Suppressor macrophage treated with lipopolysaccharide for 4 hours (primary cell): Measurements from ENCODE around the gene GOLIM4.
A peak's percentile ranks its signal among the peaks of the same experiment; 100 is the strongest.

ENCODE experiments used
- DNase-seq: peaks from one replicate; pipeline ENCODE4 v3.0.0-alpha.2; 2020

The GOLIM4 gene

DNA sequence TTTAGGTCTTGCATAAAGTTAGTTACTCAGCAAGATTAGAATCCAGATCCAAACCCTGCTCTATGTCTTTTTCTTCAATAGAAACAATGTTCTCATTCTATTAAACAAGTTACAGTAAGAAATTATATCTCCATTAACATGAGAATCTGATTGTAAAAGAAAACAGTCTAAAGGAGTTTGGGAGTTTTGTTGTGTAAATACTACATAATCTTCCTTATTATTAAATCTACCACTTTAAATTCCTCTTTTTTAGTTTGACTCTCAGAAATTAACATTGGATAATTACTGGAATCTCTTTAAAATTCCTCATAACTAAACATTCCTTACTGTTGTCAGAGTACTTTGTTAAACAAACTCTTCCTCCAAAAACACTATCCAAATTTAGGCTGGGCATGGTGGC is 1.7 kb upstream of the GOLIM4 start:
- DNase-seq, result no peak

DNA sequence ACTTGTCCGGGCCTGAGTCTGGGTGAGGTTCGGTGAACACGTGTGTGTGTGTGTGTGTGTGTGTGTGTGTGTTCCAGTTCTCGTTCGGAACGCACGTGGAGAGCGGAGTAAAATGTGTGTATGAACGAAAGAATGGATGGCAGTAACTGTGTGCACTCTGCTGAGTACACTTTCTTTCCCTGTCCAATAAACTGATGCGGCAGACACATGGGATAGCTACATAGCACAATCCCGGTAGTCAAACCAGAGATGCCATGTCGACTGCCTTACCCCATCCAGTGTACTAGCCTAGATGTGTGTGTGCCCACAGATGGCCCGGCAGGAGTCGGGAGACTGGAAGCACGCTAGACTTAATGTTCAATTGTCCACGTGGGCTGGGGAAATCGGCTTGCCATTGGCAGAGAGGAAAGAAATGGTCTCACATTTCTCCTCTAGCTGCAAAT is 507 bp upstream of the GOLIM4 start:
- DNase-seq, result peak; percentile 58

DNA sequence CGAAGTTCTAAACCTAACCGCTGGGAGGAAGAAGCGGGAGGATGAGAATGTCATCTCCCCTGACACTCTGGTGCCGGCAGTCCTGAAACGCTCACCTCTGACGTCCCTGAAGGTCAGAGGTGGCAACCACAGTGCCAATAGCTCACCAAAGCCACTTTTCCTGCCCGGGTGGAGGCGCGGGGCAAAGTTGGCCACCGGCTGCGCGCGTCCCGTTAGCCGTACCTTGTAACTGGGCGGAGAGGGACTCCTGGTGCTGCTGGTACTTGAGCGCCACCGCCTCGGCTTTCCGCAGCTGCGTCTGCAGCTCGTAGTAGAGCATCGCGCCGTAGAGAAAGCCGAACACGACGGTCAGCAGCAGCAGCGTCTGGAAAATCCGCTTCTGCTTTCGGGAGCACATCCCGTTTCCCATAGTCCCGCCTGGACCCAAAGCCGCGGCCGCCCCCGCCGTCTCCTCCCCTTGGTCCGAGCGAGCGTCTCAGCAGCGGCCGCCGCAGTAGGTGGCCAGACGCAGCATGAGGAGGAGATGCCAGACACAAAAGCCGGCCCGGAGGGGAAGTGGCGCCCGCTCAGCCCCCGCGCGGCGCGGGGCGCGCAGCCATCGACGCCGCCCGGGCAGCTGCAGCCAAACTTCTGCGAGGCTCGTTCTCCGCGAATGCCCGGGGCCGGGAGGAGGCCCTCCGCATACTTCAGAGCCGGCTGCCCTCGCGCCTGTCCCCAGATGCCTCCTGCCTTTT is 680 bp downstream of the GOLIM4 start:
- peak; percentile 86 for DNase-seq

DNA sequence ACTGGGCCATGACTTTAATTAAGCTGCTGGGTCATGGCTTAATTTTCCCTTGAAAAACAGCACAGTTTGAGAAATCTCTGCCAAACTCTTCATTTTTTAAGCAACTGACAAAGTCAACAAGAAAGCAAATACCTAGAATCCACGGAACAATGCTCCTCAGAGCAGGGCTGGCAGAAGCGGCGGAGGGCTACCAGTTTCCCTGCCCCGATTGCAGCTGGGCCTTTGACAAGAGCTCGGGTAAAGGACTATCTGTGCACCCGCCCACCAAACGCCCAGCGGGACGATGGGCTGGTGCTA is 1.2 kb downstream of the GOLIM4 start:
- DNase-seq, result no peak

DNA sequence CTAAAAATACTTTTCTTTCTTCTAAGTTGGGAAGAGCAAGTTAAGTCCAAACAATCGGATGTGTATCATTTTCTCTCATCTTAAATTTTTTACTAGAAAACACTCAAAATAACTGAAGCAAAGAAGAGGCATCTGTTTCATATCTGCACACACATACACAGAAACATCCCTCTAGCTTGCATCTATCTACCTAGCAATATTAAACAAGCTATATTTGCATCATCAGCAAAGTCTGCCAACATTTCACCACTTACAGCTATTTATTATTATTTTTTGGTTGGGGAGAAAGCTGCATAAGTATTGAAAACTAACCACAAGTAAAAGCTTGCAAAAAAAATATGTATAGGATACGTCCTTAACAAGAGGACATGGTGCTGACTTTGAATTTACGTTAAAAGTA is 1.9 kb downstream of the GOLIM4 start:
- DNase-seq, result no peak

DNA sequence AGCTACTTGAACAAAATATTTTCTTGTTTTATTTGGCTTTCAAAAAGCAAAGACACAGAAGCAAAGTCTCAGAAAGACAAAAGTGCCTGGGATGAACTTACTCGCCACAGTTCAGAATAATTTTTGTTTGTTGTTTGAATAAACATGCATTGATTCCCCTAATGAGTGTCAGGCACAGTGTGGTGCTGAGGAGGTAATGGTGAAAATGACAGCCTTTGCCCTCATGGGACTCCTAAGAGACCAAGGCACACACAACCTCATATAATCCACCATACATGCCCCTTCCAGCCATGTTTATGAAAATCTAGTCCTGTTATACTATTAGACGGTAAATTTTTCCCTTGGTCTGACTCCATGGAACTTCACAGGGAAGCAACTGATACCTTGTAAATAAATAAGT is 2.5 kb downstream of the GOLIM4 start:
- DNase-seq, result no peak

DNA sequence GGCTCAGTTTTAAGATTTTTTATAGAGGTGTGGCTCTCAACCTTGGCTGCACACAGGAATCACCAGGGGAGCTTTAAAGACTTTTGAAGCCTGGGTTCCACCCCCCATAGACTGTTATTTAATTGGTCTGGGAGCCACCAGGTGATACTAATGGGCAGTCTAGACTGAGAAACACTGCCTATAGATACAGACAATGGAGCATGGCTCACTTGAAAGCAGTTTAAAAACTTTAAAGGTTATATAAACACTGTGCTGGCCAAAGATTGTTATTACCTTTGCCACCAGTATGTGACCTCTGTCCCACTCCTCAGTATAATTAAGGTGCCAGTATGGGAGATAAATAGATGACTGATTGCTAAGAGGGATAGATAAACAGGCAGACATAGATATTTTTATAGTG is 3.8 kb downstream of the GOLIM4 start:
- no peak for DNase-seq

DNA sequence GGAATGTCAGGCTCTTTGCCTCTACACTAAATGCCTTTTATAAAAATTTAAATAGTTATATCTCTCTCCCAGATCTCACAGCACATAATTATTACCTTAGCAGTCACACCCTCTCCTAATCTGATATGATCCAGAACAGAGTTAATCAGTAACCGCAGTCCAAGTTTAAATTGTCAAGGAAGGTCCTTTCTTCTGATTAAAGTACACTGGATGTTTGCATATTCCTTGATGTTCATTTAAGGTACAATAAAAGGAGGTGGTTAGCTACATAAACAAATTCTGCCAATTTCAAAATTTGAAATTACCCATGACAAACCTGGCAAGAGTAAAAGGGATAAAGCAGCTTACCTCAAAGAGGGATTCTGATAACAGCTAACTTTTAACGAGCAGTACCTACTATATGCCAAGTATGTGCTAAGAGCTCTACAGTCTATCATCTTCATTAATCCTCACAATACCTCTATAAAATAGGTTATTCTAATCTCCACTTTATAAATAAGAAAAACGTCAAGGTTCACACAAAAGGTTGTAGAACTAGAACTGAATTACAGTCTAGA is 4.3 kb downstream of the GOLIM4 start:
- no peak for DNase-seq

DNA sequence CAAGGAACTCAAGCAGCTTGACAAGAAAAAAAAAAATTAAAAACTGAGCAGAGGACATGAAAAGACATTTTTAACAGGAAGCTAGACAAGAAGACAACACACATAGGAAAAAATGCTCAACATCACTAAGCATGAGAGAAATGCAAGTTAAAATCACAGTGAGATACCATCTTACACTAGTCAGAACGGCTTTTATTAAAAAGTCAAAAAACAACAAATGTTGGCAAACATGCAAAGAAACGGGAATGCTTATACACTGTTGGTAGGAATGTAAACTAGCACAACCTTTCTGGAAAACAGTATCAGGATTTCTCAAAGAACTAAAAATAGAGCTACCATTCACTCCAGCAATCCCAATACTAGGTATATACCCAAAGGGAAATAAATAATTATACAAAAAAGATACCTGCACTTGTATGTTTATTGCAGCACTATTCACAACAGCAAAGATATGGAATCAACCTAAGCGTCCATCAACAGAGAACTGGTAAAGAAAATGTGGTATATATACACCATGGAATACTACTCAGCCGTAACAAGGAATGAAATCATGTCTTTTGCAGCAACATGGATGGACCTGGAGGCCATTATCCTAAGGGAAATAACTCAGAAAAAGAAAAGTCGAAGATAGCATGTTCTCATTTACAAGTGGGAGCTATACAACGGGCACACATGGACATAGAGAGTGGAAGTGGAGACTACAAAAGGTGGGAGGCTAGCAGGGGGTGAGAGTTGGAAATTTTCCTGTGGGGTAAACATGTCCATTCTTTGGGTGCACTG is 5.2 kb downstream of the GOLIM4 start:
- DNase-seq, result no peak

DNA sequence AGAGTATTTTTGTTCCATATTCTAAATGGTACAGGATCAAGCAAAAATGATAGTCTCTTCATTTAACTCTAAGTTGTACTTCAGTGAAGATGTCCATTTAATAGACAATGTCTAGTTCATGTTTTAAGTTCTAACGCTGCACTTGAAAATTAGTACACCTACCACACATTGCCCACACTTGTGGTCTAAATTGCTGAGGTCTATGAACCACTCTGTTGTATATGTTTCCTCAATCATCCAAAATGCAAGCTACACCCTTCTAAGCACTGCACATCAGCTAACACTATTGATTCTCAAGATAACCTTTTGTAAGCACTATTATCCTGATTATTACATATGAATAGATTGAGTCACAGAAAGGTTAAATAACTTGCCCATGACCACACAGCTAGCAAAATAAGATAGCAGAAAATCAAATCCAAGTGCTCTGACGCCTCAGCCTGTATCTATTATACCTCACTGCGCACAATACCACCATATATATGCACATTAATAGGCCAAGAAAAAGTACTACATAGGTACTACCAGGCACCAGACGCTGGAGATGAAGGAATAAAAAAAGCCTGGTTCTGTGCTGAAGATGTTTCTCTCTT is 6.4 kb downstream of the GOLIM4 start:
- DNase-seq, result no peak

DNA sequence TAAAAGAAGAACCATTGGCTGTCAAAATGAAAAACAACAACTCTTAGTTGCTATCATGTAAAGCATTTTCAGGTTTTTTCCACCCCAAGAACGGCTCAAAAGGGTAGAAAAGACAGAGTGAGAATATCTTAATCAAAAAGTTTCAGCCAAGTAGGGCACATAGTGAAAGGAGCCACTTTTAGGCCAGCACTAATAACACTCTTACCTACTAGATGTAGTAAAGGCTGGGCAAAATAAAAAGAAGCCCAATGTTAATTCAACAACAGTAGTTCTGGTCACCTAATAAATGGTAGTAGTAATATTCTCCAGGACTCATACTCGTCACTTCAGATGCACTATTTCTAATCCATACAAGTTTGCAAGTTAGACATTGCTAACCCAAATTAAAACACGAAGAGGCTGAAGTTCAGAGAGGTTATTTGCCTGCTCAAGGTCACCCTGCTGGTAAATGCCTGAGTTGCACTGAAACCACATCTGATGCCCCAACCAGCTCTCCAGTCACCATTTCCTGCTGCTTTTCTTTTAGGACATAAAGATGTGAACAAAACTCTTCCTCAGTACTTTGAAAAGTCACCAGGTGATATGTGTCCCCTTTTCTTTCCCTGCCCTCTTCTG is 7.5 kb downstream of the GOLIM4 start:
- DNase-seq, result no peak

DNA sequence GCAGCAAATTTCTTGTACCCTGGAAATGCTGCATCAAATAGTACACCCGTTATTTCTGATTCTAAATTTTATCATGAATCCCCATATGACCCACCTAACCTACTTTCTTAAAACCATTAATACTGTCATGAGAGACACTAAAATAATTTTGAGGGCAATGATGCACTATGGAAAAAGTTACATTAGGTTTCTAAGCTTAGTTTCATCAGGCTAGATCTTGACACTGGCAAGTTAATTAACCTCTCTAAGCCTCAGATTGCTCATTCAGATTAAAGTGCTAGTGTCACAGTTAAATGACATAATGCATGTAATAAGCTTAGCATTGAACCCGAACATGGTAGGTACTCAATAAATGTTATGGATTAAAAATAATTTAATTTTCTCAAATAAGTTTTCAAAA is 8.2 kb downstream of the GOLIM4 start:
- DNase-seq, result no peak

DNA sequence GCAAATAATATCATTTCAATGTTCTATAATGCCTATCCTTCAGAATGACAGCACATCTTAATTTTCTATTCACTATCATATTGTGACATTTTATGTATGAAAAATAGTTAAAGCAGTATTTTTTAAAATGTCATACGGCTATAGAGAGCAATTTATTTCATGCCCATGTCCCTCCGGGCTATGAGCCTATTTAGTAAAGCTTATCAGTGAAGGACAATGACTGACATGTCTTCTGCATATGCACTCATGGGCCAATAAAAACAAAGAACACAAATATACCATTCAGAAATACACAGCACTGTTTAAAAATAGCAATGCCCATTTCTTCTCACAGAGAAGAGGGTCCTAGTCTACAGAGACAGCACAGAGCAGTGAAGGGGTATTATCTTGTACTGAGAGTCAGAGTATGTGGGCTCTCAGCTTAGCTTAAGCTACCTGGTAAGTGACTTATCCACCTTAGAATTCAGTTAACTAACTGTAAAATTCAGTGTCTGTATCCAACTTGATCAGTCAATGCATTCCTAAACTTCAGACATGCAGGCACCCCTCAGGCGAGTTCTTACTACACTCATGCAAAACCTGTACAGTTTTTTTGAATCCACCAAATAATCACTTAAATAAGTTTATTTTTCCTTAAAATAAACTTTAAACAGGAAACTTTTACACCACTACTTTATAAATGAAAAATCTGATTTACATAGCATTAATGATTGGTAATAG is 9.0 kb downstream of the GOLIM4 start:
- DNase-seq, result no peak

DNA sequence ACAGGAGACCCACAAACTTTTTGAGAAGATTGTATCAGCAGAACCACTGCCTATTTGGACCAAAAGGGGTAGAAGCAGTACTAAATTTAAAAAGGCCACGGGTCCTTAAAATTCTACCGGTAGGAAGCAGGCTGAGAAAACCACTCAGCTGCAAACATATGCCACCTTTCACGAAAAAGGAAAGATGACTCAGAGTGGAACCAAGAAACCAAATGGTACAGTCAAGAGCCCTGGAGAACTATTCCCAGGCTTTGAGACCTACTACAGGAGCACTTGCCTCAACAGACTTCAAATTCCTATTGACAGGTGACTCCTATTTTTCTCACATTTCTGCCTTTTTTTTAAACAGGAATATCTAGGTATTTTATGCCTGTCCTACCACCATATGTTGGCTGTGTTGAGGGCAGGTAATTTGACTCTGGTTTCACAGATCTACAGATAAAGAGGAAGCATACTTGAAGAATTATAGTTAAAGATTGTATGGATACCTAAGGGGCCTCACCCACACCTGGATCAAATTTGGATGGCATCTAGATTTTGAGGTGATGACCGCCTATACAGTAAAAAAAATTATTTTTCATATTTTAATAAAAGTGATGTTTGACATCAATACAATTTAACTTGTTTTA is 10.1 kb downstream of the GOLIM4 start:
- no peak for DNase-seq

DNA sequence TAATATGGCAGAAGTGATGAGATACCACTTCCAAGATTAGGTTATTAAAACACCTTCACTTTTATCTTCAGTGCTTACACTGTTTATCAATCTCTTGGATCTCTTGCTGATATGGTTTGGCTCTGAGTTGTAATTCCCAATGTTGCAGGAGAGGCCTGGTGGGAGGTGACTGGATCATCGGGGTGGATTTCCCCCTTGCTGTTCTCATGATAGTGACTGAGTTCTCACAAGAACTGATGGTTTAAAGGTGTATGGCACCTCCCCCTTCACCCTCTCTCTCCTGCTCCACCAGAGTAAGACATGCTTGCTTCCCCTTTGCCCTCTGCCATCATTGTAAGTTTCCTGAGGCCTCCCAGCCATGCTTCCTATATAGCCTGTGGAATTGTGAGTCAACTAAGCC is 11.8 kb downstream of the GOLIM4 start:
- DNase-seq, result no peak

DNA sequence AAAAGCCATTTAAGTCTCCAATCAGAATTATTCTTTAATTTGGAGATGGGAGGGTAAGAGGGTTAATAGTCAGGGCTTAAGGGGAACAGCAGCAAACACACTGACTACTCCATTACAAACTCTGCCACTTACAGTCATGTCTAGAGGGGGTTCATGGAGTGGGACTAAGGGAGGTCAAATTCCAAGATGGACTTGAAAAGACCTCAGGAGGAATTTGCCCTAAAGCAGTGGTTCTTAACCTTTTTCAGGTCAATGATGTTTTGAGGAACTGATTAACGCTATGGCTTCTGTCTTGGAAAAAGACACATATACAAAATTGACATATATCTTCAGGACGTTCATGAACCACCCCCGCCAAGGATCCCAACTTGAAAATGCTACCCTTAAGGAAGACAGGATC is 13.9 kb downstream of the GOLIM4 start:
- DNase-seq, result no peak

DNA sequence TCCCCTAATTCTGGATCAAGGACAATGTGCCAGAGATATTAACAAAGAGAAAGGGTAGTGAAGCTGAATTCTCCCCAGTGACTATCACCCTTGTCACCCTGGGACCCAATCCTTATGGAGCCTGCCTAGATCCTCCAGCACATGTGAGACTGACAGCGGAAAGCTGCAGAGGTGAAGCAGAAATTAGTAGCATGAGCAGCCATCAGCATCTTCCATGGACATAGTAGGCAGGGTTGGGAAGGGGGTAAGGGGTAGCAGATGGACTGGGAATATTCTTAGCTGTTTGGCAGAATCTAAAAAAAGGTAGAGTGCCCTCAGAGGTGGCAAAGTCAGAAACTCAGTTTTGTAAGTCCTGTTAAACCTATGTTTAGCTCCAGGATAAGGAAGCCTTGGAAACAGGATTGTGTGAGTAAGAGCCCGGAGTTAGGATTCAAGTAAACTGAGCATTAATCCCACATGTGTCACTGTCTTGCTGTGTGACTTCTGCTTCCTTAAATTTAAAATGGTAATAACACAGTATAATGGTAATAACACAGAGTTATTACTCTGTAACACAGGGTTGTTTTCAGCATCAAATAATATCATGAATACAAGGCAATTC is 14.5 kb downstream of the GOLIM4 start:
- DNase-seq, result peak; percentile 10

DNA sequence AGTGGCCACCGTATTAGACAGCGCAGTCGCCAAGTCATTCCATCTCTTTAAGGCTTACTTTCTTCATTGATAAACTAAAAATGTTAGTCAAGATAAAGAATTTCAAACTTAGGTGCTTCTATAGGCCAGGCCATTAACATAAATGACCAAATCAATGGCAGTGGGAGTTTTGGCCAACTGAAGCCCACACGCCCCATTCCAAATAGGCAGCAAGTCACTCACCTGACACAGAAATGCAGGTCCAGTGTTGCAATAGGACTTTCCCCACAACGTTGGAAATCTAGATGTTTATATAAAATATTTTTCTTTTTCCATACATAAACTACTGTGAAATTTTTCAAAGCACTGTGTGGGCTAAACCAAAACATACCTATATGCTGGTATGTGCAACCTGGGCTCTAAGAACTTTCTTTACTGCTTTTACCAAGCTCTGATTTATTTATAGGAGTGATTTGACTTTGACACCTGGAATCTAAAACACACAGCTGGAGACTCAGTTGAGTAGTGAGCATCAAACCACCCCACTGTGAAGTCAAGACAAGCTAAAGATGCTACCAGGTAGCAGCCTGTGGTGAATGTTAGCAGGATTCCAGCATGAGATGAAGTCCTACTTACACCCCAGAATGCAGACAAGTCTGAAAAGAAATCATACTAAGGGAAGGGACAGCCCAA is 15.1 kb downstream of the GOLIM4 start:
- DNase-seq, result no peak

DNA sequence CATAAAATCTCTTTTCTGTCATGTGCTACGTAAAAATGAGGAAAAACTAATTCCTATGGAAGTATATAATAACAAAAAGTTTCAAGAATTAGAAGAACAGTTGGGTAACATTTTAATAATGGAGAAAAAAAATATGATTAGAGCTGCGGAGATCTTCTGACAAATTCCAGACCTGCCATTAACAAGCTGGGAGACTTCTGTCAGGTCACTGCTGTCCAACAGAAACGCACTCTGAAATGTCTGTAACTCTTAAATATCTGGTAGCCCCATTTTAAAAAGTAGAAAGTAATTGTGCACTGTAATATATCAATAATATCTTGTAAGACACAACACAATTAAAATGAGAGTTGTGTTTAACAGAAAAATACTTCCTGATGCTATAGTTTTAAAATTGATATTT is 15.7 kb downstream of the GOLIM4 start:
- DNase-seq, result no peak

DNA sequence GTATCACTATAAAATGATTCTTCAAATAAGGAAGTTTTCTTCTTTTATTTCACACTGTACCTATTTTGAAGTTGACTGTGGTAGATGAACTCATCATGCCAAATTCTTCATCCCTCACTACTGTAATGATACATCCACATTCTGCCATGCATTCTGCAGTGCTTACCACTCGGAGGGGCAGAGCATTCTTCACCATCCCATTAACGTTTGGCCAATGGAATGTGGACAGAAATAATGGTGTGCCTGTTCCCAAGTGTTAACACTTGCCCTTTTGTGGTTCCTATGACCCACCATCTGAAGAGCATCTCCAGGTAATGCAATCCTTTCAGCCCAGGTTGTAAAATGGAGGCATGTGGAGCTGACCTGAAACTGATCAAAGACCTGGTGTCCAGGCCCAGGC is 18.6 kb downstream of the GOLIM4 start:
- no peak for DNase-seq

DNA sequence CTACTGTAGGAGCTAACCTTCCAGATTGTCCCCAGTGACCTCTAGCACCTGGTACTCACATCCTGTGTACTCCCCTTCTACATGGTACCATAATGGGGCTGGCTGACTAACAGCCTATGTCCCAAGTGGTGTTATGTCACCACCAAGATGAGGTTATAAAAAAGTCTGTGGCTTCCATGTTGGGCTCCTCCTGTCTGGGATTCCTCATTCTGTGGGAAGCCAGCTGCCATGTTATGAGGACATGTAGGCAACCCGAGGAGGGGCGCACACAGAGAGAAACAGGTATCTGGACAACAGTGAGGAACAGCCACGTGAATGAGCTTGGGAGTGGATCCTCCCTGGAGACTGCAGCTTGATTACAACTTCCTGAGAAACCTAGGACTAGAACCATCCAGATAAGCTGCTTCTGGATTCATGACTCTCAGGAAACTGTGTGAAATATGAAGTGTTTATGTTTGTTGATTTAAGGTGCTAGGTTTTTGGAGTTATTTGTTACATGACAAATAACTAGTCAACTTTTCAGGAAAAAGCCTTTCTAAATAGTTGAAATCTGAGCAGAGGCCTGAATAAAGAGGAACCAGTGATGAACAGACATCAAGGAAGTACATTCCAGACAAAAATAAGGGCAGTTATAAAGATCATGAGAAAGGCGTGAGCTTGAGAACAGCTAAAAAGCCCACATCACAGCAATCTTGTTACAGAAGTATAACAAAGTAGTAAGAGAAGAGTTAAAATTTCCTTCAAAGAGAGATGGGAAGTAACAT is 21.7 kb downstream of the GOLIM4 start:
- DNase-seq, result peak; percentile 47
